Renal cortex interstitium (tissue), 11 donors: ENCODE data around the gene KCNG3. TPM values are rescaled to one million over a fixed set of nuclear protein-coding genes. Genes with fewer than 3 reads are reported as not detected.
A peak's percentile ranks its signal among the peaks of the same experiment; 100 is the strongest.
"Not testable (repeated sequence)": the region's sequence is repeated elsewhere in the genome, so short reads cannot be mapped to it uniquely, and the experiment has no call there.

Source experiments
- DNase-seq, 11 donors: peaks; one replicate each; pipeline ENCODE4 v3.0.0-alpha.2; 2013; ENCODE audit warnings: low read depth in 9 of 11, low spot score in 4 of 11; ENCODE audit errors: extremely low read depth in 1 of 11
- polyA plus RNA-seq, 3 donors: library from polyadenylated mRNA; unstranded; fragments of 120-200 nt; gene quantifications; one replicate each; pipeline ENCODE4 v1.2.1, GENCODE V29; 2013; ENCODE audit not compliant: insufficient read length in 3 of 3

The KCNG3 gene
- polyA plus RNA-seq, 3 donors = 0.72 to 1.0 (median 0.84) TPM

GRCh38 chr2:42446503-42447271 is 47.1 kb downstream of the KCNG3 start:
- DNase-seq = no peak

- no peak for DNase-seq
Observed at GRCh38 chr2:42443718-42444399, 49.9 kb downstream of the KCNG3 start.

GRCh38 chr2:42442774-42443173 is 51.0 kb downstream of the KCNG3 start:
- no peak for DNase-seq

GRCh38 chr2:42438685-42439084 is 55.1 kb downstream of the KCNG3 start:
- no peak for DNase-seq

GRCh38 chr2:42436370-42436769 is 57.4 kb downstream of the KCNG3 start:
- DNase-seq = no peak

GRCh38 chr2:42435628-42436027 is 58.2 kb downstream of the KCNG3 start:
- DNase-seq = no peak

GRCh38 chr2:42430188-42430587 is 63.6 kb downstream of the KCNG3 start:
- DNase-seq = no peak

GRCh38 chr2:42429352-42429751 is 64.4 kb downstream of the KCNG3 start:
- no peak for DNase-seq

- no peak for DNase-seq
Observed at GRCh38 chr2:42425697-42426096, 68.1 kb downstream of the KCNG3 start.

GRCh38 chr2:42424033-42424432 is 69.7 kb downstream of the KCNG3 start:
- peak in 5 of 11 donors; percentile 18 to 40 (median 33) for DNase-seq

GRCh38 chr2:42421601-42422239 is 72.1 kb downstream of the KCNG3 start:
- DNase-seq = no peak

GRCh38 chr2:42421157-42421485 is 72.7 kb downstream of the KCNG3 start:
- no peak for DNase-seq

- DNase-seq = no peak
Observed at GRCh38 chr2:42414648-42415047, 79.1 kb downstream of the KCNG3 start.

GRCh38 chr2:42414158-42414557 is 79.6 kb downstream of the KCNG3 start:
- DNase-seq = no peak

GRCh38 chr2:42410742-42411514 is 82.9 kb downstream of the KCNG3 start:
- DNase-seq = no peak

GRCh38 chr2:42408009-42408408 is 85.8 kb downstream of the KCNG3 start:
- no peak for DNase-seq

GRCh38 chr2:42407476-42407875 is 86.3 kb downstream of the KCNG3 start:
- DNase-seq = no peak

- peak in 1 of 11 donors; percentile 36 for DNase-seq
Observed at GRCh38 chr2:42404676-42405075, 89.1 kb downstream of the KCNG3 start.

- DNase-seq = no peak
Observed at GRCh38 chr2:42401773-42402172, 92.0 kb downstream of the KCNG3 start.

GRCh38 chr2:42398052-42398451 is 95.7 kb downstream of the KCNG3 start:
- DNase-seq = not testable (repeated sequence)
